GM12878 (cell line): ENCODE measurements around the gene SPCS2. TPM values are rescaled to one million over a fixed set of nuclear protein-coding genes. Genes with fewer than 3 reads are reported as not detected.
A peak's percentile ranks its signal among the peaks of the same experiment; 100 is the strongest.
"Not testable (repeated sequence)": the region's sequence is repeated elsewhere in the genome, so short reads cannot be mapped to it uniquely, and the experiment has no call there.

Experiments used
- ATAC-seq: fragments of 200-7000 bp; cut with Tn5 transposase; 3 replicates; pipeline ENCODE4 v1.9.1; 2020; ENCODE audit warnings: mild to moderate bottlenecking, moderate library complexity
- BruUV-seq: library from RNA; stranded (reverse); fragments of 400-500 nt; replicated peaks from 2 replicates; lab custom pipeline; 2021; lab: Mats Ljungman, UMichigan
- CTCF ChIA-PET: fragments of 300-600 bp; sonication (Branson Sonifier 250); formaldehyde crosslinking; extraction: SDS; loops from one replicate; lab custom pipeline; 2021; ENCODE audit warnings: inconsistent platforms; lab: Yijun Ruan, JAX
- POLR2A ChIA-PET: fragments of 350-600 bp; formaldehyde crosslinking; extraction: SDS; loops from one replicate; lab custom pipeline; 2021; ENCODE audit warnings: inconsistent platforms; lab: Charles Lee
- RAD21 ChIA-PET: fragments of 300-600 bp; sonication (Branson Sonifier 250); formaldehyde crosslinking; loops from one replicate; lab custom pipeline; 2023; ENCODE audit warnings: antibody characterized with exemption; ENCODE audit not compliant: unreplicated experiment; lab: Charles Lee
- SMC1A ChIA-PET: fragments of 300-600 bp; sonication (Branson Sonifier 250); formaldehyde crosslinking; loops from one replicate; lab custom pipeline; 2023; ENCODE audit not compliant: unreplicated experiment, uncharacterized antibody; lab: Charles Lee
- DNase-seq: peaks from one replicate; pipeline ENCODE4 v3.0.0-alpha.2; 2011; ENCODE audit warnings: low read depth, low spot score
- FAIRE-seq: peaks from 3 replicates; lab custom pipeline; 2011; peaks lifted over from hg19 to GRCh38; lab: Jason Lieb, UNC
- H2AFZ ChIP-seq: 2 replicates; pipeline ENCODE4 v1.6.0; 2011; ENCODE audit warnings: low read depth, low read length, control low read depth; ENCODE audit not compliant: control insufficient read depth
- H3K27ac ChIP-seq: 2 replicates; pipeline ENCODE4 v1.5.1; 2011; ENCODE audit warnings: control low read depth; ENCODE audit not compliant: control insufficient read depth, insufficient read depth
- H3K27me3 ChIP-seq, 2 experiments: replicated peaks in 1 of 2; 2 replicates each; pipeline versions ENCODE4 v1.6.0 to v1.6.1; 2011; ENCODE audit warnings: low read length in 1 of 2; ENCODE audit not compliant: control insufficient read depth in 2 of 2, insufficient read depth in 2 of 2
- H3K36me3 ChIP-seq, 2 experiments: 2 replicates each; pipeline ENCODE4 v1.5.1; 2011; ENCODE audit warnings: low read length in 1 of 2; ENCODE audit not compliant: control insufficient read depth in 2 of 2, insufficient read depth in 2 of 2
- H3K4me1 ChIP-seq: 2 replicates; pipeline ENCODE4 v1.6.1; 2011; ENCODE audit warnings: mild to moderate bottlenecking, low read length, moderate library complexity, mixed read lengths; ENCODE audit not compliant: control insufficient read depth, insufficient read depth
- H3K4me2 ChIP-seq: 2 replicates; pipeline ENCODE4 v1.6.0; 2011; ENCODE audit warnings: control low read depth; ENCODE audit not compliant: control insufficient read depth, insufficient read depth
- H3K4me3 ChIP-seq: fragments of 200-600 bp; sonication (generic); 2 replicates; pipeline ENCODE4 v1.5.1; 2016
- H3K79me2 ChIP-seq: 2 replicates; pipeline ENCODE4 v1.6.0; 2011; ENCODE audit warnings: low read length; ENCODE audit not compliant: control insufficient read depth, insufficient read depth
- H3K9ac ChIP-seq: 2 replicates; pipeline ENCODE4 v1.8.0; 2011; ENCODE audit warnings: low read length, control low read depth, mixed read lengths; ENCODE audit not compliant: control insufficient read depth, insufficient read depth
- H3K9me3 ChIP-seq: replicated peaks from 3 replicates; pipeline ENCODE4 v1.5.1; 2011; ENCODE audit warnings: mild to moderate bottlenecking, low read length; ENCODE audit not compliant: control insufficient read depth, insufficient read depth
- H4K20me1 ChIP-seq: 2 replicates; pipeline ENCODE4 v1.6.0; 2011; ENCODE audit not compliant: control insufficient read depth, insufficient read depth
- ETV6 ChIP-seq, 2 experiments: fragments of 450-650 bp in 1 of 2; IDR thresholded peaks in 1 of 2; conservative IDR thresholded peaks in 1 of 2; 2 replicates each; pipeline ENCODE4 v1.6.1; 2014; ENCODE audit warnings: antibody characterized with exemption in 1 of 2, borderline replicate concordance in 1 of 2, low read depth in 1 of 2, mild to moderate bottlenecking in 1 of 2, moderate library complexity in 1 of 2
- IRF3 ChIP-seq: fragments of 450-650 bp; IDR thresholded peaks from 2 replicates; pipeline ENCODE4 v1.6.1; 2014; ENCODE audit warnings: mild to moderate bottlenecking
- NR2C2 ChIP-seq: IDR thresholded peaks from 2 replicates; pipeline ENCODE4 v1.6.1; 2011; ENCODE audit warnings: borderline replicate concordance, low read depth; ENCODE audit not compliant: control insufficient read depth, insufficient read length
- PKNOX1 ChIP-seq: fragments of 450-650 bp; IDR thresholded peaks from 2 replicates; pipeline ENCODE4 v1.6.1; 2016; ENCODE audit warnings: mild to moderate bottlenecking
- SP1 ChIP-seq: IDR thresholded peaks from one replicate; pipeline ENCODE4 v1.6.1; 2011; ENCODE audit warnings: low read depth, low read length
- WGBS: methylation state at CpG from one replicate; pipeline ENCODE4 v1.1.6; 2016; ENCODE audit warnings: low lambda C conversion rate; ENCODE audit not compliant: insufficient replicate concordance, insufficient coverage; ENCODE audit errors: missing lambda C conversion rate; 5-methylcytosine and 5-hydroxymethylcytosine counted together
- in situ Hi-C: fragments of 300-500 bp; cut with MboI; formaldehyde crosslinking; loops from 9 replicates; pipeline ENCODE4 v1.14.3; 2018; ENCODE audit warnings: mixed read lengths
- intact Hi-C: fragments of 100-400 bp; cut with micrococcal nuclease; formaldehyde crosslinking; loops from one replicate; pipeline ENCODE4 v1.14.2; 2022; ENCODE audit not compliant: unreplicated experiment
- polyA plus RNA-seq, 11 experiments: library from polyadenylated mRNA; depleted of rRNA in 4 of 11; unstranded in 6 of 11; stranded (reverse) in 5 of 11; fragments of >200 nt; fragmentation: Nextera tagmentation in 4 of 11; fragmentation: Illumina TruSeq in 1 of 11; extraction: Ambion mirVana in 4 of 11; extraction: Trizol in 1 of 11; gene quantifications; 1 replicate in 1 of 11; 2 replicates in 10 of 11; pipeline versions ENCODE4 v1.2.1 to v1.2.3, GENCODE V29; 2011 to 2016; ENCODE audit warnings: inconsistent platforms in 2 of 11, missing spikeins in 2 of 11, low read depth in 1 of 11
- total RNA-seq, 4 experiments: library from RNA; depleted of rRNA in 3 of 4; stranded (reverse); fragments of >200 nt in 3 of 4; fragmentation: Illumina TruSeq in 1 of 4; extraction: Trizol in 1 of 4; gene quantifications; 2 replicates each; pipeline versions ENCODE4 v1.2.1 to v1.2.3, GENCODE V29; 2013 to 2021
- TF ChIP-seq, protein P1 (sequence below): fragments of 450-650 bp; IDR thresholded peaks from 2 replicates; pipeline ENCODE4 v1.6.1; 2018; ENCODE audit warnings: mild to moderate bottlenecking, low read depth, moderate library complexity; ENCODE audit not compliant: partially characterized antibody

The SPCS2 gene
- total and polyA plus RNA-seq, 10 of the 15 experiments (the other 5 are each of a cell fraction or from before 2014, with no cell fraction given): 40.7 to 661 (median 192) TPM

GRCh38 chr11:75020328-75020727 is 71.3 kb downstream of the SPCS2 start:
- CTCF ChIA-PET: interaction anchor here (2.9 to 7.7 kb wide), 4 partner anchors 13 to 185 kb away, joined by 43 to 136 read pairs (median 56); no protein-coding TSS in a partner anchor
- intact Hi-C loops, H3K4me2 ChIP-seq, BruUV-seq, H3K27ac ChIP-seq, H3K9me3 ChIP-seq, H3K4me3 ChIP-seq, H3K36me3 ChIP-seq, FAIRE-seq, H2AFZ ChIP-seq, ATAC-seq, H3K9ac ChIP-seq, H3K79me2 ChIP-seq, H3K4me1 ChIP-seq, POLR2A ChIA-PET, H3K27me3 ChIP-seq, H4K20me1 ChIP-seq, DNase-seq: not testable (repeated sequence)
- in situ Hi-C loops: loop anchor here (5.0 kb wide), 2 partner anchors 182 to 227 kb away; no protein-coding TSS in a partner anchor
- RAD21 ChIA-PET: interaction anchor here (3.6 to 5.4 kb wide), 2 partner anchors 185 to 229 kb away, joined by 17 to 88 read pairs; no protein-coding TSS in a partner anchor
- 49% methylated on average over 5 of the region's 5 CpGs for WGBS
- SMC1A ChIA-PET: interaction anchor here (0.5 to 1.4 kb wide), 2 partner anchors 101 to 122 kb away, joined by 4 to 7 read pairs; no protein-coding TSS in a partner anchor

DNA sequence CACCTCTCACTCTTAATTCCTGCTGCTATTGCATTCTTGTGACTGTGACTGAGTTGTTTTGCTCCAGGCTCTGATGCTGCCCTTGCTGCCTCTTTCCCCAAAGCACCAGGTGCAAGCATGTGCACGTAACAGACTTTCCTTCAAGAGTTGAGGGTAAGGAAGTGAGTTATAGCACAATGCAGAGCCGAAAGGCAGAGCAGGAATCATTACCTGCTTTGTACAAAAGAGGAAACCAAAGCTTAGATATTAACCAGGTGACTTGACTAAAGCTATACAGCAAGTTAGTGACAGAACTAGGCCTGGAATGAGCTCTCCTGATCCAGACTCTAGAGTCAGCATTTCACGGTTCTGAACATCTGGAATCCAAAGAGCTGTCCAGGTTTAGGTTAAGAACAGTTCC is 73.2 kb downstream of the SPCS2 start:
- no peaks in the 10 kb centered on the region for H4K20me1 ChIP-seq
- SMC1A ChIA-PET: interaction anchor here (0.6 to 2.8 kb wide), 24 partner anchors 10 to 399 kb away, joined by 3 to 24 read pairs (median 4); no protein-coding TSS in a partner anchor
- no peaks in the 10 kb centered on the region for H3K4me1 ChIP-seq
- intact Hi-C loops (loop anchor here (2.0 kb wide), 2 partner anchors 93 to 227 kb away; no protein-coding TSS in a partner anchor), in situ Hi-C loops (loop anchor here (5.0 kb wide), 2 partner anchors 180 to 225 kb away; no protein-coding TSS in a partner anchor)
- H3K4me3 ChIP-seq: no peak overlapping the region
- ATAC-seq: peak; percentile 41
- H3K4me2 ChIP-seq: no peak overlapping the region
- no peak overlapping the region for H2AFZ ChIP-seq
- DNase-seq: no peak
- POLR2A ChIA-PET: interaction anchor here (1.0 to 1.2 kb wide), 3 partner anchors 14 to 116 kb away, joined by 3 to 4 read pairs (median 3); no protein-coding TSS in a partner anchor
- WGBS: 78% methylated on average over 3 of the region's 3 CpGs
- H3K9me3 ChIP-seq: no peaks in the 10 kb centered on the region
- H3K27me3 ChIP-seq: no peaks in the 10 kb centered on the region
- no peak overlapping the region for H3K9ac ChIP-seq
- CTCF ChIA-PET: interaction anchor here (0.6 to 7.7 kb wide), 51 partner anchors 8 to 226 kb away, joined by 3 to 136 read pairs (median 4); partner anchors contain the start of genes NEU3 and SLCO2B1
- H3K27ac ChIP-seq: no peak overlapping the region
- BruUV-seq: no TSS peak
- no peak for FAIRE-seq
- no peaks in the 10 kb centered on the region for H3K36me3 ChIP-seq
- H3K79me2 ChIP-seq: no peaks in the 10 kb centered on the region
- RAD21 ChIA-PET: interaction anchor here (0.6 to 5.4 kb wide), 21 partner anchors 9 to 313 kb away, joined by 3 to 88 read pairs (median 4); no protein-coding TSS in a partner anchor
- no peak for TF ChIP-seq PKNOX1
- TF ChIP-seq NR2C2: no peak
- TF ChIP-seq ETV6 (conservative IDR thresholded peaks at IDR 0.05 in 1 of 2, IDR thresholded peaks at IDR 0.05 in 1 of 2; ENCODE audit: borderline replicate concordance in 1 of 2, low read depth in 1 of 2): no peak
- TF ChIP-seq, protein P1, sequence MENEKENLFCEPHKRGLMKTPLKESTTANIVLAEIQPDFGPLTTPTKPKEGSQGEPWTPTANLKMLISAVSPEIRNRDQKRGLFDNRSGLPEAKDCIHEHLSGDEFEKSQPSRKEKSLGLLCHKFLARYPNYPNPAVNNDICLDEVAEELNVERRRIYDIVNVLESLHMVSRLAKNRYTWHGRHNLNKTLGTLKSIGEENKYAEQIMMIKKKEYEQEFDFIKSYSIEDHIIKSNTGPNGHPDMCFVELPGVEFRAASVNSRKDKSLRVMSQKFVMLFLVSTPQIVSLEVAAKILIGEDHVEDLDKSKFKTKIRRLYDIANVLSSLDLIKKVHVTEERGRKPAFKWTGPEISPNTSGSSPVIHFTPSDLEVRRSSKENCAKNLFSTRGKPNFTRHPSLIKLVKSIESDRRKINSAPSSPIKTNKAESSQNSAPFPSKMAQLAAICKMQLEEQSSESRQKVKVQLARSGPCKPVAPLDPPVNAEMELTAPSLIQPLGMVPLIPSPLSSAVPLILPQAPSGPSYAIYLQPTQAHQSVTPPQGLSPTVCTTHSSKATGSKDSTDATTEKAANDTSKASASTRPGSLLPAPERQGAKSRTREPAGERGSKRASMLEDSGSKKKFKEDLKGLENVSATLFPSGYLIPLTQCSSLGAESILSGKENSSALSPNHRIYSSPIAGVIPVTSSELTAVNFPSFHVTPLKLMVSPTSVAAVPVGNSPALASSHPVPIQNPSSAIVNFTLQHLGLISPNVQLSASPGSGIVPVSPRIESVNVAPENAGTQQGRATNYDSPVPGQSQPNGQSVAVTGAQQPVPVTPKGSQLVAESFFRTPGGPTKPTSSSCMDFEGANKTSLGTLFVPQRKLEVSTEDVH: no peak
- no peak for TF ChIP-seq IRF3
- TF ChIP-seq SP1: no peak
